HUES6 (cell line): Measurements from ENCODE around the gene TMEM135.

ENCODE experiments used
- H3K27ac ChIP-seq: 2 replicates; pipeline ENCODE4 v1.7.0; 2013; ENCODE audit warnings: low read depth, mild to moderate bottlenecking, low read length, inconsistent platforms
- H3K27me3 ChIP-seq: 2 replicates; pipeline ENCODE4 v1.6.1; 2013; ENCODE audit warnings: low read length; ENCODE audit not compliant: control insufficient read depth, insufficient read depth
- H3K36me3 ChIP-seq: 2 replicates; pipeline ENCODE4 v1.6.1; 2013; ENCODE audit warnings: low read length; ENCODE audit not compliant: control insufficient read depth, insufficient read depth
- H3K4me1 ChIP-seq: 2 replicates; pipeline ENCODE4 v1.6.1; 2013; ENCODE audit warnings: low read length; ENCODE audit not compliant: control insufficient read depth, insufficient read depth
- H3K4me3 ChIP-seq: 2 replicates; pipeline ENCODE4 v1.5.1; 2013; ENCODE audit warnings: low read depth, low read length
- H3K9ac ChIP-seq: one replicate; pipeline ENCODE4 v1.6.1; 2013; ENCODE audit warnings: mild to moderate bottlenecking, low read length
- H3K9me3 ChIP-seq: 2 replicates; pipeline ENCODE4 v1.6.1; 2013; ENCODE audit warnings: low read depth, low read length; ENCODE audit not compliant: control insufficient read depth, insufficient read depth

The TMEM135 gene

GRCh38 chr11:87193756-87194470 is 156.2 kb downstream of the TMEM135 start:
- Histone ChIP-seq H3K4me3 (no peak overlapping the region), H3K4me1 (no peaks in the 10 kb centered on the region), H3K9ac (no peak overlapping the region), H3K36me3 (no peaks in the 10 kb centered on the region), H3K9me3 (no peaks in the 10 kb centered on the region), H3K27me3 (no peaks in the 10 kb centered on the region), H3K27ac (no peak overlapping the region)

DNA sequence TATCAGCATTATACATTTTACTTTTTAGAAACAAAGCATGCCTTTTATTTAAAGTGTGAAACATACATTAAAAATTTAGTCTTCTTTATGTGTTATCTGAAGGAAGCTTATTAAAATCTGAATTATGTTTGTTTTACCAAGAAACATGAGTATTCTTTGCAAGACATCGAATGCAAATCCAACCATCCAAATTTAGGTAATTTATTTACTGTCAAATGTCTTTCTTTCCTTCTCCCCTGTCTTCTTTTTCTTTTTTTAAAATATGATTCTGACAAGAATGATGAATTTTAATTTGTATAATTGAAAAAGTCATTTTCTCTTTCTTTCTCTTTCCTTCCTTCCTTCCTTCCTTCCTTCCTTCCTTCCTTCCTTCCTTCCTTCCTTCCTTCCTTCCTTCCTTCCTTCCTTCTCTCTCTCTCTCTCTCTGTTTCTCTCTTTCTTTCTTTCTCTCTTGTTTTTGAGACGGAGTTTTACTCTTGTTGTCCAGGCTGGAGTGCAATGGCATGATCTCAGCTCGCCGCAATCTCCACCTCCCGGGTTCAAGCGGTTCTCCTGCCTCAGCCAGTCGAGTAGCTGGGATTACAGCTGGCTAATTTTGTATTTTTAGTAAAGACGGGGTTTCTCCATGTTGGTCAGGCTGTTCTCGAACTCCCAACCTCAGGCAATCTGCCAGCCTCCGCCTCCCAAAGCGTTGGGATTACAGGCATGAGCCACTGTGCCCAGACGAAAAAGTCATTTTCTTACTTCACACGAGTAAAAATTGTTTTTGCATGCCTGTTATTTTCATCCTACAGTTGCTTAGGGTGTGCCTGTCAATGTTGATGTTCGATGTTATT is 157.5 kb downstream of the TMEM135 start:
- no peak overlapping the region for H3K9ac ChIP-seq
- H3K36me3 ChIP-seq: no peaks in the 10 kb centered on the region
- no peak overlapping the region for H3K27ac ChIP-seq
- H3K9me3 ChIP-seq: no peaks in the 10 kb centered on the region
- no peaks in the 10 kb centered on the region for H3K4me1 ChIP-seq
- H3K4me3 ChIP-seq: no peak overlapping the region
- H3K27me3 ChIP-seq: no peaks in the 10 kb centered on the region

GRCh38 chr11:87198266-87198881 is 160.6 kb downstream of the TMEM135 start:
- H3K9ac ChIP-seq: no peak overlapping the region

GRCh38 chr11:87201376-87201775 is 163.6 kb downstream of the TMEM135 start:
- Histone ChIP-seq H3K27me3 (no peaks in the 10 kb centered on the region), H3K36me3 (no peaks in the 10 kb centered on the region), H3K9ac (no peak overlapping the region), H3K4me3 (no peak overlapping the region), H3K4me1 (no peaks in the 10 kb centered on the region), H3K27ac (no peak overlapping the region), H3K9me3 (no peaks in the 10 kb centered on the region)

More at GRCh38 chr11:87198266-87198881, 160.6 kb downstream of the TMEM135 start:
- no peaks in the 10 kb centered on the region for H3K27me3 ChIP-seq
- no peak overlapping the region for H3K4me3 ChIP-seq
- H3K36me3 ChIP-seq: no peaks in the 10 kb centered on the region
- H3K4me1 ChIP-seq: no peaks in the 10 kb centered on the region
- no peak overlapping the region for H3K27ac ChIP-seq
- no peaks in the 10 kb centered on the region for H3K9me3 ChIP-seq

GRCh38 chr11:87203907-87204602 is 166.3 kb downstream of the TMEM135 start:
- Histone ChIP-seq H3K36me3 (no peaks in the 10 kb centered on the region), H3K9me3 (no peaks in the 10 kb centered on the region), H3K27ac (no peak overlapping the region), H3K4me1 (no peaks in the 10 kb centered on the region), H3K9ac (no peak overlapping the region), H3K27me3 (no peaks in the 10 kb centered on the region), H3K4me3 (no peak overlapping the region)

GRCh38 chr11:87212891-87213290 is 175.2 kb downstream of the TMEM135 start:
- H3K4me1 ChIP-seq: no peaks in the 10 kb centered on the region
- no peaks in the 10 kb centered on the region for H3K9me3 ChIP-seq
- H3K27me3 ChIP-seq: no peaks in the 10 kb centered on the region
- no peak overlapping the region for H3K9ac ChIP-seq
- H3K4me3 ChIP-seq: no peak overlapping the region
- H3K27ac ChIP-seq: no peak overlapping the region
- no peaks in the 10 kb centered on the region for H3K36me3 ChIP-seq

GRCh38 chr11:87213444-87213843 is 175.7 kb downstream of the TMEM135 start:
- Histone ChIP-seq H3K27ac (no peak overlapping the region), H3K27me3 (no peaks in the 10 kb centered on the region), H3K4me3 (no peak overlapping the region), H3K9me3 (no peaks in the 10 kb centered on the region), H3K36me3 (no peaks in the 10 kb centered on the region), H3K9ac (no peak overlapping the region), H3K4me1 (no peaks in the 10 kb centered on the region)

GRCh38 chr11:87215236-87215635 is 177.5 kb downstream of the TMEM135 start:
- no peaks in the 10 kb centered on the region for H3K27me3 ChIP-seq
- no peaks in the 10 kb centered on the region for H3K9me3 ChIP-seq
- no peak overlapping the region for H3K4me3 ChIP-seq
- H3K9ac ChIP-seq: no peak overlapping the region
- H3K27ac ChIP-seq: no peak overlapping the region
- H3K36me3 ChIP-seq: no peaks in the 10 kb centered on the region
- H3K4me1 ChIP-seq: no peaks in the 10 kb centered on the region

DNA sequence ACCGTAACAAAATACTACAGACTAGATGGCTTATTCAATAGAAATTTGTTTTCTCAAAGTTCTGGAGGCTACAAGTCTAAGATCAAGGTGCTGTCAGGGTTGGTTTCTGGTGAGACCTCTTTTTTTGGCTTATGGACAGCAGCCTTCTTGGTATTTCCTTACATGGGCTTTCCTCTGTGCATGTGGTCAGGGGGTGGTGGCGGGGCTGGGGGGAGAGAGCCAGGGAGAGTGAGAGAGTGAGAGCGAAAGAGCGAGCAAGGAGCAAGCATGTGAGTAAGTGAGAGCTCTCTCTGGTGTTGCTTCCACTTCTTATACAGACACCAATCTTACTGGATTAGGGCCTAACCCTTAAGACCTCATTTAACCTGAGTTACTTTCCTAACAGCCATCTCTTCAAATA is 181.5 kb downstream of the TMEM135 start:
- Histone ChIP-seq H3K27me3 (no peaks in the 10 kb centered on the region), H3K9ac (no peak overlapping the region), H3K4me3 (no peak overlapping the region), H3K27ac (no peak overlapping the region), H3K9me3 (no peaks in the 10 kb centered on the region), H3K4me1 (no peaks in the 10 kb centered on the region), H3K36me3 (no peaks in the 10 kb centered on the region)

DNA sequence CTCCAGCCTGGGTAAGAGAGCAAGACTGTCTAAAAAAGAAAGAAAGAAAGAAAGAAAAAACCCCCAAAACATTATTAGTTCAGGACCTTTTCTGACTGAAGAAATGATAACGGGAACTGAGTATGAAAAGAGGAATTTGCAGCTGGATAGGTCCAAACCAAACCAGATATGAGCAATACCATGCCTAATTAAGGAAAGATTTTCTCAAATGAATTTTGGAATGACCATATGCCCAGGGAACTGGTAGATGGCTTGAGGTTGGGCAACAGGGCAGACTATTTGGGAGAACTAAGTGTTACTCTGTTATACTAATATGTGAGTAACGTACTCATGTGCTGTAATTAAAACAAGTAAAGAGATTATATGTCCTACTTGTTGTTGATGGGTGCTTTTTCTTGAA is 186.1 kb downstream of the TMEM135 start:
- H3K9ac ChIP-seq: no peak overlapping the region
- H3K27ac ChIP-seq: no peak overlapping the region
- H3K36me3 ChIP-seq: no peaks in the 10 kb centered on the region
- no peaks in the 10 kb centered on the region for H3K27me3 ChIP-seq
- no peaks in the 10 kb centered on the region for H3K9me3 ChIP-seq
- no peak overlapping the region for H3K4me3 ChIP-seq
- H3K4me1 ChIP-seq: no peaks in the 10 kb centered on the region
